Prostate gland (tissue), 2 donors: ENCODE data around the gene N4BP2L2.

Source experiments
- CTCF ChIP-seq, 4 experiments: fragments of 200-600 bp in 2 of 4; fragments of 450-650 bp in 2 of 4; sonication (generic) in 2 of 4; IDR thresholded peaks; 1 replicate in 3 of 4; 2 replicates in 1 of 4; pipeline ENCODE4 v1.5.1; 2016 to 2019; ENCODE audit warnings: antibody characterized with exemption in 4 of 4, mild to moderate bottlenecking in 2 of 4, moderate library complexity in 2 of 4
- POLR2A ChIP-seq: fragments of 450-650 bp; IDR thresholded peaks from one replicate; pipeline ENCODE4 v1.6.1; 2016; ENCODE audit warnings: antibody characterized with exemption, mild to moderate bottlenecking

- no peak for TF ChIP-seq CTCF (IDR thresholded peaks at IDR 0.05)
- no peak for TF ChIP-seq POLR2A
Observed at GRCh38 chr13:32542221-32542620, 3.6 kb upstream of the N4BP2L2 start.
